Panc1 (cell line): ENCODE measurements around the gene LAIR1. TPM values are rescaled to one million over a fixed set of nuclear protein-coding genes. Genes with fewer than 3 reads are reported as not detected.

ENCODE experiments used
- ATAC-seq: fragments of 200-7000 bp; cut with Tn5 transposase; 2 replicates; pipeline ENCODE4 v1.9.1; 2020; ENCODE audit warnings: mild to moderate bottlenecking, moderate library complexity
- BruUV-seq: library from RNA; stranded (reverse); fragments of 400-500 nt; replicated peaks from 2 replicates; lab custom pipeline; 2021; lab: Mats Ljungman, UMichigan
- CTCF ChIA-PET: fragments of 300-600 bp; sonication (Branson Sonifier 250); formaldehyde crosslinking; loops from one replicate; lab custom pipeline; 2022; ENCODE audit warnings: antibody characterized with exemption; lab: Charles Lee
- POLR2A ChIA-PET: fragments of 300-600 bp; sonication (Branson Sonifier 250); formaldehyde crosslinking; loops from one replicate; lab custom pipeline; 2022; ENCODE audit warnings: antibody characterized with exemption; lab: Charles Lee
- DNase-seq: peaks from one replicate; pipeline ENCODE4 v3.0.0-alpha.2; 2010; ENCODE audit warnings: low read depth, low spot score
- H3K27ac ChIP-seq: 2 replicates; pipeline ENCODE4 v1.5.1; 2011; ENCODE audit warnings: mild to moderate bottlenecking, low read length, inconsistent platforms
- H3K27me3 ChIP-seq: fragments of 200-500 bp; sonication (Bioruptor generic); 2 replicates; pipeline ENCODE4 v1.6.0; 2014; ENCODE audit warnings: low read length, inconsistent platforms; ENCODE audit not compliant: control insufficient read depth, insufficient read depth
- H3K36me3 ChIP-seq: fragments of 200-500 bp; sonication (Bioruptor generic); 2 replicates; pipeline ENCODE4 v1.5.1; 2014; ENCODE audit warnings: inconsistent platforms, mild to moderate bottlenecking, low read length, moderate library complexity; ENCODE audit not compliant: control insufficient read depth, insufficient read depth
- H3K4me1 ChIP-seq: 2 replicates; pipeline ENCODE4 v1.5.1; 2011; ENCODE audit warnings: inconsistent platforms, mild to moderate bottlenecking, low read length, moderate library complexity; ENCODE audit not compliant: control insufficient read depth, insufficient read depth
- H3K4me3 ChIP-seq, 2 experiments: 2 replicates each; pipeline ENCODE4 v1.5.1; 2011 to 2012; ENCODE audit warnings: low read depth in 2 of 2, low read length in 2 of 2, mild to moderate bottlenecking in 2 of 2, inconsistent platforms in 1 of 2, moderate library complexity in 1 of 2
- H3K9me3 ChIP-seq: fragments of 200-500 bp; sonication (Bioruptor generic); 2 replicates; pipeline ENCODE4 v1.5.1; 2014; ENCODE audit warnings: low read depth, mild to moderate bottlenecking, inconsistent platforms, low read length, moderate library complexity; ENCODE audit not compliant: control insufficient read depth, insufficient read depth
- CTCF ChIP-seq: fragments of 450-650 bp; IDR thresholded peaks from 2 replicates; pipeline ENCODE4 v1.5.1; 2017; ENCODE audit warnings: mild to moderate bottlenecking
- POLR2AphosphoS5 ChIP-seq: IDR thresholded peaks from 2 replicates; pipeline ENCODE4 v1.6.1; 2012; ENCODE audit warnings: mild to moderate bottlenecking, low read depth, low read length, moderate library complexity
- REST ChIP-seq, 2 experiments: IDR thresholded peaks; 2 replicates each; pipeline ENCODE4 v1.6.1; 2011 to 2012; ENCODE audit warnings: low read depth in 2 of 2, control low read depth in 1 of 2, low read length in 1 of 2, mild to moderate bottlenecking in 1 of 2, moderate library complexity in 1 of 2; ENCODE audit not compliant: insufficient read depth in 1 of 2
- SIN3A ChIP-seq: IDR thresholded peaks from 2 replicates; pipeline ENCODE4 v1.6.1; 2012; ENCODE audit warnings: low read depth, mild to moderate bottlenecking, low read length, moderate library complexity, borderline replicate concordance; ENCODE audit not compliant: insufficient read depth
- TCF7L2 ChIP-seq: IDR thresholded peaks from 2 replicates; pipeline ENCODE4 v1.6.1; 2011; ENCODE audit warnings: mild to moderate bottlenecking, low read depth, low read length, inconsistent platforms
- in situ Hi-C: cut with HindIII; loops from 2 replicates; pipeline ENCODE4 v1.10.0; 2016; ENCODE audit warnings: low sequenced_read_pairs, low pct_unique_long_range_greater_than_20kb
- intact Hi-C: fragments of 100-400 bp; cut with micrococcal nuclease; formaldehyde crosslinking; loops from one replicate; pipeline ENCODE4 v1.10.0; 2022; ENCODE audit not compliant: unreplicated experiment
- total RNA-seq: library from RNA; stranded (reverse); gene quantifications from one replicate; pipeline ENCODE4 v1.2.1, GENCODE V29; 2021; ENCODE audit not compliant: unreplicated experiment

The LAIR1 gene
- total RNA-seq, 1 experiment from 2014 or later: 0.05 TPM

DNA sequence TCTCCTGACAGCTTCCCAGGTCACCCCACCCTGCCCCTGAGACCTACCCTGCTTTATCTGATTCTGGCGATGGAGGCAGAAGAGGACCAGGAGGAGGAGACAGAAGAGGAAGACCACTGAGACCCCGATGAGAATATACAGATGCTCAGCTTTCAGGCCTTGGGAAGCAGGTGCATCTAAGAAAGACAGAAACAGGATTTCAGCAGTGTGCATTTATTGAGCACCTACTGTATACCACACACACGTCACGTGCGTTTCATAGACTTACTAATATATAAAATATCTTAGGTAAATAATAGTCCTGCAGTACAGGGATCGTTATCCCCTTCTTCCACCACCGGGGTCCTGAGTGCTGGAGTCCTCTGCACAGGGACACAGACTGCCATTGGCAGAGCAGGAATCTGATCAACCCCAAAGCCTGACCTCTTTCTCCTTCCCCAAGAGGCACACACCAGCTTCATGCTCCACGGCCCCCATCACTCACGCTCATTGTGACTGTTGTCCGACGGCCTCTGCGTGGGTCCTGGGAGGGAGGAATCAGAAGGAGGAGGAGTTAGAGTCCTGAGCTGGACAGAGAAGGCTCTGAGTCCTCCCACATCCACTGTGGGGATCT lies 8.2 kb downstream of the LAIR1 start:
- no peak for TF ChIP-seq SIN3A
- TF ChIP-seq POLR2AphosphoS5: no peak
- TF ChIP-seq CTCF: no peak
- TF ChIP-seq REST (IDR thresholded peaks at IDR 0.05; ENCODE audit: insufficient read depth in 1 of 2, low read depth in 2 of 2, low read length in 1 of 2): no peak
- no peak for TF ChIP-seq TCF7L2
- POLR2A ChIA-PET: no interaction called here

DNA sequence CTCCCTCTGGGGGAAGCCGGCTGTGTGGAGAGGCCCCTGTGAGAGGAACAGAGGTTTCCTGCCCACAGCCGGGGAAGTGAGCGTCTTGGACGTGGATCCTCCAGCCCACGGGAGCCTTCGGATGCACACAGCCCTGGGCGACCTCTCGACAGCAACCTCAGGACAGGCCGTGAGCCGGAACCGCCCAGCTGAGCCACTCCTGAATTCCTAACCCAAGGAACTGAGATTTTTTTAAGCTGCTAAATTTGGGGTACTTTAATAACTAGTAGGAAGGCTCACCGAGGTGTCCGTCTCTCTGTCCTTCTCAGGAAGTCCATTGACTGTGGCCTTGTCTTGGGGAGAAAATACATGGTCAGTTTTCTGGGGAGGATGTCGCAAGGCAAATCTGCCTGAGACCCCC lies 9.1 kb downstream of the LAIR1 start:
- no TSS peak for BruUV-seq
- POLR2A ChIA-PET: no interaction called here
- DNase-seq (no peak), ATAC-seq (no peak)
- no peak overlapping the region for H3K4me3 ChIP-seq
- H3K36me3 ChIP-seq: no peaks in the 10 kb centered on the region
- no peaks in the 10 kb centered on the region for H3K9me3 ChIP-seq
- in situ Hi-C loops: no loop called here
- intact Hi-C loops: no loop called here
- peaks cover 9% of the 10 kb centered on the region for H3K27me3 ChIP-seq
- no peaks in the 10 kb centered on the region for H3K4me1 ChIP-seq
- H3K27ac ChIP-seq: no peak overlapping the region
- CTCF ChIA-PET: no interaction called here
- TF ChIP-seq TCF7L2: no peak
- TF ChIP-seq CTCF: no peak
- no peak for TF ChIP-seq REST (IDR thresholded peaks at IDR 0.05; ENCODE audit: insufficient read depth in 1 of 2, low read depth in 2 of 2, low read length in 1 of 2)
- no peak for TF ChIP-seq SIN3A
- TF ChIP-seq POLR2AphosphoS5: no peak

More for the DNA sequence above, 8.2 kb downstream of the LAIR1 start:
- Histone ChIP-seq H3K27ac (no peak overlapping the region), H3K9me3 (no peaks in the 10 kb centered on the region), H3K4me1 (no peaks in the 10 kb centered on the region), H3K27me3 (peaks cover 3% of the 10 kb centered on the region; the same call in 1 of the 2 replicates), H3K36me3 (no peaks in the 10 kb centered on the region), H3K4me3 (no peak overlapping the region)
- CTCF ChIA-PET: no interaction called here
- no peak for ATAC-seq
- intact Hi-C loops (no loop called here), in situ Hi-C loops (no loop called here)
- no TSS peak for BruUV-seq
- no peak for DNase-seq
